Choroid plexus epithelial cell (primary cell): ENCODE results near the gene FUT2.

Experiments used
- DNase-seq: peaks from one replicate; pipeline ENCODE4 v3.0.0-alpha.2; 2010; ENCODE audit warnings: low read depth
- H3K4me3 ChIP-seq: 2 replicates; pipeline ENCODE4 v1.5.1; 2011; ENCODE audit warnings: low read depth, mild to moderate bottlenecking, control low read depth, low read length, moderate library complexity
- CTCF ChIP-seq: conservative IDR thresholded peaks from 2 replicates; pipeline ENCODE4 v1.5.1; 2011; ENCODE audit warnings: low read depth, mild to moderate bottlenecking, control low read depth, inconsistent platforms, low read length, moderate library complexity

FUT2 gene

GRCh38 chr19:48720613-48721296 is 25.0 kb downstream of the FUT2 start:
- TF ChIP-seq CTCF, result no peak
- peak; percentile 100 for DNase-seq

GRCh38 chr19:48722196-48722708 is 26.5 kb downstream of the FUT2 start:
- no peak for DNase-seq
- no peak for TF ChIP-seq CTCF
- H3K4me3 ChIP-seq, result no peak overlapping the region

More at GRCh38 chr19:48720613-48721296, 25.0 kb downstream of the FUT2 start:
- peak overlapping the region; percentile 77 for H3K4me3 ChIP-seq

DNA sequence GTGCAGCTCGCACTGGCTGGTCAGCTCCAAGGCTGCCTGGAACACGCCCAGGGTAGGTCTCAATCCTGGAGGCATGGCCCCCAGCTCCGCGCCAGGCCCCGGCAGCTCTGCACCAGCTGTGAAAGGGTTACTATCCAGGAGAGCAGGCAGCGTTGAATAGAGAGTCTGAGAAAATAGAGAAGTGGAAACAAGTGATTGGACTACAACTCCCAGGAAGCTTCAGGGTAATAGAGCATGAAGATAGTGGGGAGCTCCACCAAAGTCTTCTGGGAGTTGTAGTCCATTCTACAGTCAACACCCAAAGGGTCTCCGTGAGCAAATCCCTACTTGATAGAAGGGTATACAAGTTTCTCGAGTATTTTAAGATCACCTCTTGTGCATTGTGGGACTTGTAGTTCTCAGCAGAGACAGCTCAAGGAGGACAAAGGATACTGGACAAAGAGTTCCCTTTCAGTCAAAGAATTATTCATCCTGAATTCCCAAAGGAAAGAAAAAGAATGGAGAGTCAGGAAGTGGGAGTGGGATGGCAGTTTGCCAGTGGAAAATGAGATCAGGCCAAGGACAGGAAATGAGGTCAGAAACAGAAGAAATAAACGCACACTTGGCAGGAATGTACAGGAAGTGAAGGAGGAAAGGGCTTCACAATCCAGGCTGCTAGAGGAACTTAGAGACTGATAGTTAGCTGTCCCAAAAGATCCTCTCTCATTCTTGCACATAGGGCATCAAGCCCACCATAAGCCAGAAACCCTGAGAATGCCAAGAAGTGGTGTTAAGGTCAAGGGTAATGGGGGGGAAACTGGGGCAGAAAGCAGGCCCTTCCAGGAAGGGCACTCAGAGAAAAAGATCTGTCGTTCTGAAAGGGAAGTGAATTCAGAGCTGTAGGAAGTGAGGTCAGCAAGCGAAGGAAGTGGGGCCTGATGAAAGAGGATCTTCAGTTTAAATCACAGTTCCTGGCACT is 29.3 kb downstream of the FUT2 start:
- DNase-seq, result peak; percentile 92
- TF ChIP-seq CTCF, result no peak
- no peak overlapping the region for H3K4me3 ChIP-seq

DNA sequence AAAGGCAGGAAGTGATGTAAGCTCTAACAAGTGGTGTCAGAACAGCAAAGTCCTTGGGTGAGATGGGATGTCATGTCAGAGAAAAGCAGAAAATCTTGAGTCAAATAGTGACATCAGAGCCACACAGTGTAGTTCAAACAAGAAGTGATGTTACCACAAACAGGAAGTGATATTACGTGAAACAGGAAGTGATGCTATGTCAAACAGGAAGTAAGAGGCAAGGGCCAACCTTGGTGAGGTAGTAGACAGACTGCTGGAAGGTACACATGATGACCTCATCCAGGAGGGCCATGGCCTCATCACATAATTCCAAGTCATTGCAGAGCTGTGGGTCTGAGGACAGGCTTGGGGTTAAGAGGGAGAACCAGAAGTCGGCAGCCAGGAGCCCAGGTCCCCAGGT is 30.8 kb downstream of the FUT2 start:
- DNase-seq, result no peak
- H3K4me3 ChIP-seq, result no peak overlapping the region
- TF ChIP-seq CTCF, result no peak

GRCh38 chr19:48728911-48729664 is 33.3 kb downstream of the FUT2 start:
- no peak for TF ChIP-seq CTCF
- H3K4me3 ChIP-seq, result peak overlapping the region; percentile 45
- peak; percentile 52 for DNase-seq

DNA sequence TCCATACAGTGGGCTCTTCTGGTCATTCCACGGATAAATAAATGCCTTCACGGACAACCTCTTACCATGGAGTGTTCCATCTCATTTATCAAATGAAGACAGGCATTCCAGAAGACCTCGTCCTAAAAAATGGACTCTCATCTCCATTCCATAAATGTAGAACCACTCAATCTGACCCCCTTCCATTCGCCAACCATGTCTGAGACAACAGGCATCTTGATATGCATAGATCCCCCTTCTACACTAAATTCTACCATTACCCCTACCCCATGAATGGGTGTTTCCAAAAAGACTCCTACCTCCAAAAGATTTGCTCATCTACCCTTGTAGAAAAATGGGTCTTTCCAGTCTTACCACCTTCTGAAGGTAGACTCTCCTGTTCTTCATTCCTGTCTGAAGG is 35.7 kb downstream of the FUT2 start:
- no peak for DNase-seq
- no peak overlapping the region for H3K4me3 ChIP-seq
- TF ChIP-seq CTCF, result no peak
